Memory B cell (primary cell): ENCODE data around the gene CARS1.

Source experiments
- ATAC-seq: fragments of 150-1000 bp; cut with Tn5 transposase; 2 replicates; pipeline ENCODE4 v1.10.0; 2021; ENCODE audit warnings: low read depth, mild to moderate bottlenecking, moderate library complexity
- DNase-seq, 2 donors: peaks; one replicate each; pipeline ENCODE4 v3.0.0; 2022; ENCODE audit warnings: low spot score in 2 of 2
- H3K27ac Mint-ChIP-seq: one replicate; pipeline ENCODE4 v1.8.0; 2022; ENCODE audit warnings: mild to moderate bottlenecking, moderate library complexity, mixed read lengths
- H3K27me3 Mint-ChIP-seq: one replicate; pipeline ENCODE4 v1.8.0; 2022; ENCODE audit warnings: mixed read lengths
- H3K36me3 Mint-ChIP-seq: one replicate; pipeline ENCODE4 v1.8.0; 2022; ENCODE audit warnings: mild to moderate bottlenecking, mixed read lengths
- H3K4me1 Mint-ChIP-seq: one replicate; pipeline ENCODE4 v1.8.0; 2022; ENCODE audit warnings: mixed read lengths
- H3K4me3 Mint-ChIP-seq: one replicate; pipeline ENCODE4 v1.8.0; 2022; ENCODE audit warnings: mild to moderate bottlenecking, moderate library complexity, mixed read lengths
- H3K9me3 Mint-ChIP-seq: one replicate; pipeline ENCODE4 v1.8.0; 2022; ENCODE audit warnings: mixed read lengths

Gene CARS1

DNA sequence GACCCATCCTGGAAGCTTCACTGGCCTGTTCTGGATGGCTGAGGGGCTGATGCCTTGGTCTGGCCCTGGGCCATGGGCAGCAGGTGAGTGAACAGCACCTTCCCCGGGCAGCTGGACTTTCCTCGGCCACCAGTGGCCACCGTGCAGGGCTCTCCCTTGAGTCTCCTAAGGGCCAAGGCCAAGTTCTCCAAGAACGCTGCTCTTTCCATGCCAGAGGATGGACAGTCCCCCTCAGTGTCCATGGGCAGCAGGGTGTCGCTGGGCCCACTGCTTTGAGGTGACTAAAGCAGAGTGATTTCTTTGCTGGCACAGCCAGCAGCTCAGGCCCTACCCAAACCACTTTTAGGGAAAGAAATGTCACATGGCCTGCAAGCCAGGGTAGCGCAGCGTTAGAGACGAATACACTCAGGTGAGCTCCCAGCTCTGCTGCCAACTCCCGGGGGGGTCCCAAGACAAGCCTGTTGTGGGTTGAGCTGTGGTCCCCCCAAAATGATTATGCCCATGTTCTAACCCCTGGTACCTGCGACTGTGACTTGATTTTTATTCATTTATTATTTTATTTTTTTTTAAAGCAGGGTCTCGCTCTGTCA, 3.3 kb upstream of the CARS1 start:
- Mint-ChIP-seq H3K9me3 (no peaks in the 10 kb centered on the region), H3K27me3 (peaks cover 6% of the 10 kb centered on the region), H3K4me3 (no peak overlapping the region), H3K4me1 (peaks cover 18% of the 10 kb centered on the region), H3K27ac (no peak overlapping the region), H3K36me3 (no peaks in the 10 kb centered on the region)
- ATAC-seq (no peak), DNase-seq (no peak)

DNA sequence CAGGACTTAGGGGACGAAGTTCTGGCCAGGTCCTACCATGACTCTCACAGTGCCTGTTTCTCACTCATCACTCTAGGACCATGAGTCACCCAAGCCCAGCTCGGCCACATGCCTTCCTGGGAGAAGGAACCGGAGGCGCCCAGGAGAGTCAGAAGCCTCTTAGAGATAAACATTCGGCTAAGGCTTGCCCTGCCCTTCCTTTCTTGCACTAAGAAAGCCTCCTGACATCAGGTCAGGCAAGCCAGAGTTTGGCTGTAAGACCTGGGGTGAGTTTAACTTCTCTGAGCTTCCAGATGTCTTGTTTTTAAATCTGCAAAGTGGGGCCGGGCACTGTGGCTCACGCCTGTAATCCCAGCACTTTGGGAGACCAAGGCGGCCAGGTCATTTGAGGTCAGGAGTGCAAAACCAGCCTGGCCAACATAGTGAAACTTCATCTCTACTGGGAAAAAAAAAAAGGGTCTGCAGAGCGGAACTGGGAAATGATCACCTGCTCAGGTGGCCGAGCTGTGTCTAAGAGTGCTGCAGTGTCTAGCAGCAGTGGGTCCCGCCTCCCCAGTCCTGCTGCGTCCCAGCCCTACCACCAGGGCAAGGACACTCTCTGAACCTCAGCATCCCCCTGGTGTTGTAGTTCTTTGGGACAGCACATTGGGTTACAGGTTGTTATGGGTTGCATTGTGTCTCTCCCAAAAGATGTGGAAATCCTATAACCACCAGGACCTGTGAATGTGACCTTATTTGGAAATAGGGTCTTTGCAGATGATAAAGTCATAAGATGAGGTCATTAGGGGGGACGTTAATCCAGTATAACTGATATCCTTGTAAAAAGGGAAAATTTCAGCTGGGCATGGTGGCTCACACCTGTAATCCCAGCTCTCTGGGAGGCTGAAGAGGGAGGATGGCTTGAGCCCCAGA, 1.8 kb upstream of the CARS1 start:
- Mint-ChIP-seq H3K4me1 (peaks cover 20% of the 10 kb centered on the region), H3K9me3 (no peaks in the 10 kb centered on the region), H3K36me3 (no peaks in the 10 kb centered on the region), H3K27ac (no peak overlapping the region), H3K27me3 (peaks cover 2% of the 10 kb centered on the region), H3K4me3 (peak overlapping the region; percentile 27)
- DNase-seq (no peak), ATAC-seq (no peak)

DNA sequence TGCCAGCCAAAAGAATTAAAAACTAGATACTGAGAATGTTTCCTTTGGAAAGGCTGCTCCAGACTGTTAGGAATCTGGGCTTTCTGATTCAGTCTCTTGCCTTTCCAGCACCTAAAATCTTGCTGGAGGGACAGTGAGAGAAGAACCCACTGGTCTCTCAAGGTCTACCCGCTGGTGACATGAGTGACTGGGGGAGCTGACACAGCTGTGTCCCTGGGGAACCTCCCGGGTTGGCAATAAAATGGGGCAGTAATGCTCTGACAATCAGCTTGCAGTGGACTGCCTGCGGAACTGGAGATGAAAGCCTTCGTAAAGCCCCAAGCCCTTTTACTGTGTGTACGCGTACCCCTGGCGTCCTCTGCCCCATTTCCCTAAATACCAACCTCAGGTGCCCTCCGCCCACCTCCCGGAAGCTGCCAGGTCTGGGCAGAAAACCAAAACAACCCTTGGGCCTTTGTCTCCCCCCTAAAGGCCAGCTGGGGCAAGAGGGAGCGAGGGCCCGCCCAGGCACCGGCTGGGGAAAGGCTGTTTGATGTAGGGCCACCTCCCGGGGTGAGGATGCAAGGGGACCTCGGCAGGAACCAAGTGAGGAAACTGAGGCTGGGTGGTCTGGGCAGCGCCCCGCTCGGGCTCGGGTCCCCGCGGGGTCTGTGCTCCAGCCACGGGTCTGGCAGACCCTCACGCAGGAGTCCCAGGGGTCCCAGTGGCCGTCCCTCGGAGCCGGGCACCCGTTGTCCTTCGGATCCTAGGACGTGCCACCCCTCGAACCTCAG, 741 bp downstream of the CARS1 start:
- H3K9me3 Mint-ChIP-seq: no peaks in the 10 kb centered on the region
- peak; percentile 10 for ATAC-seq
- peak overlapping the region; percentile 91 for H3K4me3 Mint-ChIP-seq
- H3K27ac Mint-ChIP-seq: peak overlapping the region; percentile 89
- peak in 1 of 2 donors; percentile 31 for DNase-seq
- H3K36me3 Mint-ChIP-seq: no peaks in the 10 kb centered on the region
- peaks cover 28% of the 10 kb centered on the region for H3K4me1 Mint-ChIP-seq
- H3K27me3 Mint-ChIP-seq: no peaks in the 10 kb centered on the region

DNA sequence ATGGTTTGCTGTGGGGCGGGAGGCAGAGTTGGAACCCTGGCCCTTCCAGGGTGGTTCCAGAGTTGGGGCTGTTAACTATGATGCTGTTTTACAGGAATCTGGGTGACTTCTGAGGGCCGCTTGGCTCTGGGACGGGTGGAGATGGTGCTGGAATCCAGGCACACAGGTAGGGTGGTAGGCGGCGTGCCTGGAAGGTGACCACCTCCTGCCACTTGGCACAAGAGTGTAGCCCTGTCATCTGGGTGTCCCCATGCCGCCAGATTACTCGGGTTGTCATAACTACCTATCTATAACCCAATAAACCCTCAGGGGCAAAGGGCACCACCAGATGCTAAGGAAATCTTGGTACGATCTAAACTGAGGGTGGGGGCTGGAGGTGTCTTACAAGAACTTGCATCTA, 1.3 kb downstream of the CARS1 start:
- DNase-seq: no peak
- H3K4me3 Mint-ChIP-seq: peak overlapping the region; percentile 82
- no peaks in the 10 kb centered on the region for H3K9me3 Mint-ChIP-seq
- H3K36me3 Mint-ChIP-seq: no peaks in the 10 kb centered on the region
- H3K4me1 Mint-ChIP-seq: peaks cover 28% of the 10 kb centered on the region
- no peaks in the 10 kb centered on the region for H3K27me3 Mint-ChIP-seq
- peak overlapping the region; percentile 89 for H3K27ac Mint-ChIP-seq
- no peak for ATAC-seq

DNA sequence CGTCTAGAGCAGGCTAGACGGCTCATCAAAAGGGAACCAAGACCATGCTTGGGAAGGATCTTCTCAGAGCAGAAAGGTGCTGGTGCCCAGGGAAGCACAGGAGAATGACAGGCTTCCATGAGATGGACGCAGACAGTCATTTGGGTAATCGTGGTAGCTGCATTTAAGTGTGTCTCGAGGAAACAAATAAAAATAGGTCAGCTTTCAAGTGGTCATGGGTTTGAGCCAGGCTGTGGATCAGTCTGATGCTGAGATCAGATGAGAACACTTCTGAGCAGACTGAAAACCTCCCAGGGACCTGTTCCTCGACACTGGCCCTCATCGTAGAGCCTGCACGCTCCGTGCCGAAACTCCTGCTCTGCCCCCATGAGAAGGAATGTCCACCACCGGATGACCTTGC, 4.7 kb downstream of the CARS1 start:
- no peak for DNase-seq
- H3K4me3 Mint-ChIP-seq: no peak overlapping the region
- no peak for ATAC-seq
- H3K27me3 Mint-ChIP-seq: no peaks in the 10 kb centered on the region
- H3K27ac Mint-ChIP-seq: no peak overlapping the region
- H3K4me1 Mint-ChIP-seq: peaks cover 38% of the 10 kb centered on the region
- no peaks in the 10 kb centered on the region for H3K9me3 Mint-ChIP-seq
- H3K36me3 Mint-ChIP-seq: no peaks in the 10 kb centered on the region

DNA sequence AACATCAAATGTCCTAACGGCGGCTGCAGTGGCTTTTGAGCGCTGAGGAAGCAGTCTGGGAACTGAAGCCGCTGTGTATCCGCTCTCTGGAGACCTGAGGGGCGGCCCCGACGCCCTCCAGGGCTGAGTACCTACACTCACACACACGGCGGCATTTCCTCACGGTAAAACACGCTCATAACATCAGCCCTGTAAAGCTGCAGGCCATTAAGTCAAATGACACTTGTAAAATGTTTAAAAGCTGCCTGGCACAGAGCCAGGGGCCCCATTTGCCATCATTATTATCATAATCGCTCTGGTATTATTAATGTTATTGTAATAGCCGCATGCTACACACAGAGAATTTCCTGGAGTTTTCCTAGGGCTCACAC, 5.1 kb downstream of the CARS1 start:
- H3K27ac Mint-ChIP-seq: peak overlapping the region; percentile 87
- H3K9me3 Mint-ChIP-seq: no peaks in the 10 kb centered on the region
- DNase-seq (no peak), ATAC-seq (no peak)
- no peaks in the 10 kb centered on the region for H3K36me3 Mint-ChIP-seq
- H3K27me3 Mint-ChIP-seq: no peaks in the 10 kb centered on the region
- peaks cover 35% of the 10 kb centered on the region for H3K4me1 Mint-ChIP-seq
- H3K4me3 Mint-ChIP-seq: no peak overlapping the region

DNA sequence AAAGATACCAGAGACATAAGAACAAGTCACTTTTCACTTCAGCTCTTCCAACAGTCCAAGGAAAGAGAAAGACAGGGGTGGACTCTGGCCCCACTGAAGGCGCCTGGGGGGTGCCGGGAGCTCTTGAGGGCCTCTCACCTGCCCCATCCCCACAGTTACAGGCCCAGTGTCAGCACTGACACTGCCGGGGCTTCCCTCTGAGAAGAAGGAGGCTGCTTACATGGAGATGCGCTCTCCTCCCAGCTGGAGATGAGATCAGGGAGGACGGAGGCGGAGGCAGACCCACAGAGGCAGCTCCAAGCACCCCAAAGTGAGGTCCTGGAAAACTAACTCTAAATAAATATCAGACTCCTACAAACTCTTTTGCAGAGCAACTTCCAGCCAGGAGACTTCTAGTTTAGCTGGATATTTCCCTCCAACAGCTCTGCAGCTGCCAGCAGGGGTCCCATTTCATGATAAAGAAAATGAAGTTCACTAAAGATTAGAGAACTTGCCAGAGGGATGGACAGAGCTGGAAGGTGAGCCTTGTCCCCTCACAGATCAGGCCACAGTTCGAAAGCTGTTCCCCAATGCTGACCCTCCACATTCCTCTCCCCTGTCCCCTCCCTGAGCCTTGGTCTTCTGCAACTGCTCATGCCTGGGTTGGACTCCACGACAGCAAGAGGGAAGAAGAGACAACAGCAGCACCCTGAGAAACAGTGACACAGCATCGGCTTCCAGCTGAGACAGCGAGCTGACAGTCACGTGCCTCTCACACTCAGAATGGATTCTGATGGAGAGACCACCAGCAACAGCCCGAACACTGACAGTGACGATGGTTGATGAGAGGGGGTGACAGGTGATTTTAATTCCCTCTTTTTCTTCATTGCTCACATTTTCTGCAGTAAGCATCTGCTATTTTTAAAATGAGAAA, 5.8 kb downstream of the CARS1 start:
- H3K27me3 Mint-ChIP-seq: no peaks in the 10 kb centered on the region
- no peaks in the 10 kb centered on the region for H3K9me3 Mint-ChIP-seq
- H3K36me3 Mint-ChIP-seq: no peaks in the 10 kb centered on the region
- peak overlapping the region; percentile 87 for H3K27ac Mint-ChIP-seq
- H3K4me3 Mint-ChIP-seq: no peak overlapping the region
- peaks cover 34% of the 10 kb centered on the region for H3K4me1 Mint-ChIP-seq
- ATAC-seq (no peak), DNase-seq (no peak)

DNA sequence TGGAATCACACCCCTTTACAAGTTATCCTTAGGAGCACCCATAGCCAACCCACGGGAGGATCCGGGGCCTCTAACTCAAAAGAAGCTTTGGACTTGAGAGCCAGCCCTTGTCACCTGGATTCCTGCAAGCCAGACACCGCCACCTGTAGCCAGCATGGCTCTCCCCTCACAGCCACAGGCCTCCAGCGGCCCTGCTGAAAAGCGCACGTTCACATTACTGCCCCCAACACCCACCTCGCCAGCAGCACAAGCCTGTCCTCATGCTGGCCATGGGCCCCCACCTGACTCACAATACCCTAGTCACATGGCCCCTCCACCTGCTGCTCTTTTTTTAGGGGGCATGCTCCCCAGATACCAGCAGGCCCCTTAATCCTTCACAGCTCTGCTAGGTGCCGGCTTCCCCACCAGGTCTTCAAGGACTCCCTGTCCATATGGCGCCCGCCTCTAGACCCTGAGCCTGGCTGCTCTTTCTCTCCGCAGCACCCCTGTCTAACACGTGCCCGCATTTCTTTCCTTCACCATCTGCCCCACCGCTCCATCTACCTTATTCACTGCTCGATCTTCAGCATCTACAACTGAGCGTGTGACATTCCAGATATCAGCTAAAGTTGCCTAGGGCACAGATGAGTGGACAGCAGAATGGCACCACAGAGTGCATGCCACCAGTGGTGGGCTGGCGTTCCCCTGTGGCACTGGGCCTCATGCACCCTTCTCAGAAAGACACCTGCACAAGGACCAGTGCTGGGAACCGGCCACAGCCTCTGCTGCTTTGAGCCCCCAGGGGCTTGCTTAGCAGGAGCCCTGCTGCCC, 6.6 kb downstream of the CARS1 start:
- Mint-ChIP-seq H3K36me3 (no peaks in the 10 kb centered on the region), H3K27me3 (no peaks in the 10 kb centered on the region), H3K4me1 (peaks cover 26% of the 10 kb centered on the region), H3K4me3 (peak overlapping the region; percentile 37), H3K27ac (peak overlapping the region; percentile 97), H3K9me3 (no peaks in the 10 kb centered on the region)
- DNase-seq (no peak), ATAC-seq (no peak)

DNA sequence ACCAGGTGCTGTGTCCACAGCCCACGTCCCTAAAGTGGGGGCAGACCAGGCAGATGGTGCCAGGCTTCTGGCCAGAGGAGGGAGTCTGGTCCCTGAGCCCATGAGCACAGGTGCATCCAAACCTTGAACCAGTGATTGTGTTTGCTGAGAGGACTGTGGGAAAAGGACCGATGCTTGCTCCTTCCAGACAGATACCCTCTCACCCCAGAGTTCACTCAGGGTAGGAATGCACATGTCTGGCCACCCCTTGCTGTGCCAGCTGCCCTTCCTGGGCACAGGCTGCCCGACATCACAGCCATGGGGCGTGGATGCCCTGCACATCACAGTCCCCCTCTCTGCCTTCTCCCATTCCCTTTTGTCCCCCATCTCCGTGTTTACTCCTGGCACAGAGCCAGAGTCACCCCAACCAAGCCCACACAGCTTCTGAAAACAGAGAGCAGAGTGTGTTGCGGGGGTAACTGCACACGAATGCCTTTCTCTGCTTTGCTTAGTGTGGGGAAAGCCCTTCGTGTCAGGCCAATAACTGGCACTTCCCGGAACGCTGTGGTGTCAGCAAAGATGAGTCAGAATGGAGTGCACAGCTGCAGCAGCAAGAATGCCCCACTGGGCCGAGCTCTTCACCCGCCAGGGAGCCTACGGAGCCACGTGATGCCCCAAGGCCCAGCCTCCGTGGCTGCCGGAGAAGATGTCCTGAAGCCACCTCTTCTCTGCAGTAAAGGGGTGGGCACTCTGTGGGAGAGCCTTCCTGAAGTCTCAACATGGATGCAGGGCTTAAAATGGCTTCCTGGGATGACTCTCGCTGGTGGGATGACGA, 7.6 kb downstream of the CARS1 start:
- ATAC-seq: peak; percentile 99
- peaks cover 21% of the 10 kb centered on the region for H3K4me1 Mint-ChIP-seq
- peak overlapping the region; percentile 97 for H3K27ac Mint-ChIP-seq
- DNase-seq: peak; percentile 70 to 81
- no peaks in the 10 kb centered on the region for H3K9me3 Mint-ChIP-seq
- H3K36me3 Mint-ChIP-seq: peaks cover 3% of the 10 kb centered on the region
- H3K27me3 Mint-ChIP-seq: no peaks in the 10 kb centered on the region
- H3K4me3 Mint-ChIP-seq: peak overlapping the region; percentile 68

DNA sequence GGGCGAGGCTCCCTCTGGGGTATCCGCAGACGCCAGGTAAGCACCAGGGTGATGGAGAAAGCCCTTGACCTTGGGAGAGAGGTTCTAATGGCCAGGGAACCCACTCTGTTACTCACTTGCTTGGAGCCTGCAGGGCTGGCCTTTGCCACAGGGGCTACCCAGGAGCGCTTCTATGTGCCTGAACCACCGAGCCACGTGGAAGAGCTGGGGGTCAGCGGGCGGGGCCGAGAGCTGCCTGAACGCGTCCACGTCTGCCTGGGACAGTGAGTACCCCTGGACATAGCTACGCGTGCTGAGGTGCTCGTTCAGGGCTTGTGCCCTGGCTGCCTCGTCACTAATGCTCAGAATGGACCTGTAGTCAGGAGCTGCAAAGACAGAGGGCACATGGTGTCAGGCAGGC, 9.6 kb downstream of the CARS1 start:
- Mint-ChIP-seq H3K4me3 (no peak overlapping the region), H3K36me3 (peaks cover 7% of the 10 kb centered on the region), H3K27ac (peak overlapping the region; percentile 55), H3K4me1 (peaks cover 17% of the 10 kb centered on the region), H3K27me3 (no peaks in the 10 kb centered on the region), H3K9me3 (no peaks in the 10 kb centered on the region)
- ATAC-seq (no peak), DNase-seq (no peak)

DNA sequence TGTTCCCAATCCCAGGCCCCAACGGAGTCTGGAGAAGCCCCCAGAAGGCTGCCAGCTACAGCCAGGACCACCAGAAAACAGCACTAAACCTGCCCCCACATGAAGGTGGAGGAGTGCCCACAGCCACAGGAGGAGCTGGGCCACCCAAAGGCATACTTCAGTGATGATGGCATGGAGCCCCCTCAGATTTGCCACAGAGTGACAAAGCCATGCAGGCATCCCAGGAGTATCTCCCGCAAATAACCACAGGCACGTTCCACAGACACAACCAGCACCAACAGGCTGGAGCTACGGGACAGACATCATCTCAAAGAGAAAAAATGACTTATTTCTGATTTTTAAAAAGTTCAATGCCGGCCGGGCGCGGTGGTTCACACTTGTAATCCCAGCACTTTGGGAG, 10.6 kb downstream of the CARS1 start:
- peaks cover 15% of the 10 kb centered on the region for H3K4me1 Mint-ChIP-seq
- no peak overlapping the region for H3K4me3 Mint-ChIP-seq
- H3K27ac Mint-ChIP-seq: no peak overlapping the region
- peaks cover 7% of the 10 kb centered on the region for H3K36me3 Mint-ChIP-seq
- no peaks in the 10 kb centered on the region for H3K27me3 Mint-ChIP-seq
- ATAC-seq (no peak), DNase-seq (no peak)
- H3K9me3 Mint-ChIP-seq: no peaks in the 10 kb centered on the region

DNA sequence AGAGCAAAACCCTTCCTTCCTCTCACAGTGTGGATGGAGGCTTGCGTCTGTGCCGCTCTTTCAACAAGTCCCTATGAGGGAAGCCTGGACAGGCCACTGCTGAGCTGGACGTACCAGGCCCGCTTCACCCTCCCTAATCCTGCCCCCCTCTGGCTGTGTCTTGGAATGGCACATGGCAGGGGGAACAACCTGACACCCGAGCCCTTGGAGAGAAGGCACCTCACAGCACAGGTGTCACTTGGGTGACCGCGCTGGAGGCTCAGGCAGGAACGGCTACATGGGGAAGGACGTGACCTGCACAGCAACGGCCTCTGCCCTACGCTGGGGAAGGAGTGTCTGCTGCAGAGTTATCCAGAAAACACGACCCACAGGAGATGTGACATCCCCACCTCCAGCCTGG, 11.0 kb downstream of the CARS1 start:
- Mint-ChIP-seq H3K4me3 (no peak overlapping the region), H3K36me3 (peaks cover 7% of the 10 kb centered on the region), H3K4me1 (peaks cover 13% of the 10 kb centered on the region), H3K27me3 (no peaks in the 10 kb centered on the region), H3K27ac (no peak overlapping the region), H3K9me3 (no peaks in the 10 kb centered on the region)
- DNase-seq (no peak), ATAC-seq (no peak)
